CD4-positive, CD25-positive, alpha-beta regulatory T cell (primary cell): ENCODE measurements around the gene CREB5. TPM values are rescaled to one million over a fixed set of nuclear protein-coding genes. Genes with fewer than 3 reads are reported as not detected.

Experiments used
- ATAC-seq, 2 donors: fragments of 150-1000 bp; cut with Tn5 transposase; one replicate each; pipeline ENCODE4 v1.10.0; 2021; ENCODE audit warnings: low read depth in 2 of 2, moderate number of reproducible peaks in 2 of 2, moderate library complexity in 1 of 2
- DNase-seq, 3 donors: peaks; one replicate each; pipeline versions ENCODE4 v3.0.0 to v3.0.0-alpha.2; 2012 to 2022; ENCODE audit warnings: mixed read lengths in 1 of 3
- H3K27ac ChIP-seq: one replicate; pipeline ENCODE4 v1.7.0; 2013; ENCODE audit warnings: mild to moderate bottlenecking, low read length; ENCODE audit not compliant: insufficient read depth, poor library complexity, severe bottlenecking
- H3K27me3 ChIP-seq: one replicate; pipeline ENCODE4 v1.7.0; 2013; ENCODE audit warnings: low read length; ENCODE audit not compliant: control insufficient read depth, insufficient read depth
- H3K36me3 ChIP-seq: one replicate; pipeline ENCODE4 v1.7.0; 2013; ENCODE audit warnings: mild to moderate bottlenecking, low read length, moderate library complexity; ENCODE audit not compliant: control insufficient read depth, insufficient read depth
- H3K4me1 ChIP-seq: 2 replicates; pipeline ENCODE4 v1.7.0; 2013; ENCODE audit warnings: mild to moderate bottlenecking, low read length; ENCODE audit not compliant: insufficient read depth, control insufficient read depth, poor library complexity, severe bottlenecking
- H3K4me3 ChIP-seq: one replicate; pipeline ENCODE4 v1.7.0; 2013; ENCODE audit warnings: low read depth, mild to moderate bottlenecking, low read length, moderate library complexity
- H3K9me3 ChIP-seq, 2 experiments: 1 replicate in 1 of 2; 2 replicates in 1 of 2; pipeline ENCODE4 v1.7.0; 2013; ENCODE audit warnings: low read length in 2 of 2, mild to moderate bottlenecking in 1 of 2, moderate library complexity in 1 of 2; ENCODE audit not compliant: control insufficient read depth in 2 of 2
- H3K27ac Mint-ChIP-seq, 3 donors: one replicate each; pipeline ENCODE4 v1.8.0; 2020 to 2022; ENCODE audit warnings: mild to moderate bottlenecking in 3 of 3, mixed read lengths in 3 of 3, moderate library complexity in 2 of 3
- H3K27me3 Mint-ChIP-seq: one replicate; pipeline ENCODE4 v1.8.0; 2022; ENCODE audit warnings: mild to moderate bottlenecking, mixed read lengths
- H3K36me3 Mint-ChIP-seq: one replicate; pipeline ENCODE4 v1.8.0; 2020; ENCODE audit warnings: mixed read lengths
- H3K4me1 Mint-ChIP-seq, 4 donors: one replicate each; pipeline ENCODE4 v1.8.0; 2020 to 2022; ENCODE audit warnings: mixed read lengths in 4 of 4, mild to moderate bottlenecking in 1 of 4
- H3K4me3 Mint-ChIP-seq, 4 donors: one replicate each; pipeline ENCODE4 v1.8.0; 2020 to 2022; ENCODE audit warnings: mild to moderate bottlenecking in 4 of 4, mixed read lengths in 4 of 4, moderate library complexity in 3 of 4
- H3K9me3 Mint-ChIP-seq, 7 donors: one replicate each; pipeline ENCODE4 v1.8.0; 2020 to 2022; ENCODE audit warnings: mixed read lengths in 7 of 7, mild to moderate bottlenecking in 3 of 7, moderate library complexity in 2 of 7
- polyA plus RNA-seq, 4 donors: library from polyadenylated mRNA; unstranded; fragments of 300-500 nt; fragmentation: Illumina TruSeq; gene quantifications; one replicate each; pipeline ENCODE4 v1.2.3, GENCODE V29; 2021
- total RNA-seq: library from RNA; stranded (reverse); gene quantifications from one replicate; pipeline ENCODE4 v1.2.3, GENCODE V29; 2022

CREB5 gene
- total and polyA plus RNA-seq, 5 donors from 2014 or later = 1.3 TPM; not detected in 4

DNA sequence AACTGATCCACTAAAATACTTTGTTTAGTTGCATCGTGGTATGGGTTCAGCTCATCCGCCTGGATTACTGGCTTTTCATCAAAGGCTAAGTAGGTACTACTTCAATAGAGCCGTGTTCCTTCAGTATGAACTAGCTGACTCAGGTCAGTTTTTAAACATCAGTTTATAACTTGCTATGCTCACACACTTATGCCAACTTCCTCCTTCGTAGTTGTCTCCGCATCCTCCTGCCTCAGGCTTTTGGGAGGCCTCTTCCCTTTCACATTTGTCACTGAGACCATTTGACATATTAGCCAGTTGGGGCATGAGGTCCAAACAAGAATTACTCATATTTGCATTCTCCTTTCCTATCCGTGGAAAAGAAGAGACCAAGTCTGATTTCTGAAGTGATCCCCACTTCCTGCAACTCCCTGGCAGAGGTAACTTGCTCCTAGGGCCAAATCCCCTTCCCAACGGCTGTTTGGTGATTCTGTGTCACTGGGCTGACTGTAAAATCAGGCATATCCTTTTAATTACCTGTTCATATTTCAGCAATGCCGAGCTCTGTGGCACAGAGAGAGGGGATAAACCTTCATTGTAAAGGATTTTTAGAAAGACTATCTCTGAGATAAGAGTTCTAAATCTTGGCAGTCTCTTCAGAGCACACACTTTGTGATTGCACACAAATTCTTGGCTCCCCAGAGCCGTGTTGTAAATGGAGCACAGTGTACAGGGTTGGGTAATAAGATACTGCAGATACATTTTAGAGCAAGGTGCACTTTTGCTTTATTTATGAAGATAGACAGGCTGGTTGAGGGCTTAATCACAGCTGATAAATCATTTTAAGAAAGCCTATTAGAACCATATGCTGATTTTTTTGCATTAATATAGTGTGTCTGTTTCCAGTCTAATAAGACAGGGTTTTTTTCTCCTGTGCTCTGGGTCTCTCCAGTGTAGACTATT lies 108.0 kb downstream of the CREB5 start:
- Histone ChIP-seq H3K4me1 (no peaks in the 10 kb centered on the region), H3K27ac (no peak overlapping the region), H3K36me3 (no peaks in the 10 kb centered on the region), H3K27me3 (no peaks in the 10 kb centered on the region), H3K9me3 (no peaks in the 10 kb centered on the region), H3K4me3 (no peak overlapping the region)
- H3K27me3 Mint-ChIP-seq = peaks cover 13% of the 10 kb centered on the region
- no peaks in the 10 kb centered on the region for H3K9me3 Mint-ChIP-seq
- peaks cover 0 to 2% (median 0%) of the 10 kb centered on the region in 4 donors for H3K4me1 Mint-ChIP-seq
- H3K4me3 Mint-ChIP-seq = no peak overlapping the region
- H3K36me3 Mint-ChIP-seq = no peaks in the 10 kb centered on the region
- no peak for ATAC-seq
- H3K27ac Mint-ChIP-seq = no peak overlapping the region
- DNase-seq = no peak

DNA sequence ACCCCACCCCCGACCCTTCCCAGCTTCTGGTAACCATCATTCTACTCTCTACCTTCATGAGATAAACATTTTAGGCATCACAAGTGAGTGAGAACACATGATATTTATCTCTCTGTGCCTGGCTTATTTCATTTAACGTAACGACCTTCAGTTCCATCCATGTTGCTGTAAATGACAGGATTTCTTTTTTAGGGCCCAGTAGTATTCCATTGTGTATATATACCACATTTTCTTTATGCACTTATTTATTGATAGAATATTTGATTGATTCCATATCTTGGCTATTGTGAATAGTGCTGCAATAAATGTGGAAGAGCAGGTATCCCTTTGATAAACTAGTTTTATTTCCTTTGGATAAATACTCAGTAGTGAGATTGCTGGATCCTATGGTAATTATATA lies 112.7 kb downstream of the CREB5 start:
- no peaks in the 10 kb centered on the region for H3K27me3 ChIP-seq
- Mint-ChIP-seq H3K27ac (no peak overlapping the region), H3K4me1 (peaks cover 0 to 2% (median 0%) of the 10 kb centered on the region in 4 donors), H3K9me3 (no peaks in the 10 kb centered on the region), H3K36me3 (no peaks in the 10 kb centered on the region), H3K4me3 (no peak overlapping the region), H3K27me3 (peaks cover 10% of the 10 kb centered on the region)
- no peaks in the 10 kb centered on the region for H3K36me3 ChIP-seq
- ATAC-seq (no peak), DNase-seq (no peak)
- H3K9me3 ChIP-seq = no peaks in the 10 kb centered on the region
- H3K4me1 ChIP-seq = no peaks in the 10 kb centered on the region
- no peak overlapping the region for H3K27ac ChIP-seq
- no peak overlapping the region for H3K4me3 ChIP-seq

DNA sequence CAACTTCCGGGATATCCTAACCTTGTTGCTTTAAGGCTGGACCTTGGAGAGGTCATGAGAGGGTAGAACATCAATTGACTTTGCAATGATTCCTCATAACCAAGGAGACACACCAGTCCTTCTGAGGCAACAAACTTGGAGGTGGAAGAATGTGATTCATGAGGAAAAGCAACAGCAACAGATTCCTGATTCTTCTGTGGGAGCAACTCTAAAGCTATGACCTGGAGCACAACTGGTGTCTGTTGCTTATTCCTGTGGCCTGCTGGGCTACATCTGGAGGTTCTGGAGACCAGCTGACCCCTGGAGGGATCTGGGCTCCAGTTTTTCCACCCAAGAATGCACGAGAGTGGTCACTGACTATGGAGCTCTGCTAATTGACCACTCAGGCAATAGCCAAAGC lies 116.6 kb downstream of the CREB5 start:
- H3K4me1 ChIP-seq = no peaks in the 10 kb centered on the region
- H3K4me3 ChIP-seq = no peak overlapping the region
- Mint-ChIP-seq H3K4me3 (no peak overlapping the region), H3K36me3 (no peaks in the 10 kb centered on the region), H3K4me1 (no peaks in the 10 kb centered on the region), H3K27ac (no peak overlapping the region), H3K27me3 (peaks cover 4% of the 10 kb centered on the region), H3K9me3 (peaks cover 0 to 2% (median 0%) of the 10 kb centered on the region in 7 donors)
- ATAC-seq (no peak), DNase-seq (no peak)
- H3K36me3 ChIP-seq = no peaks in the 10 kb centered on the region
- H3K27me3 ChIP-seq = no peaks in the 10 kb centered on the region
- H3K9me3 ChIP-seq = no peaks in the 10 kb centered on the region
- H3K27ac ChIP-seq = no peak overlapping the region

DNA sequence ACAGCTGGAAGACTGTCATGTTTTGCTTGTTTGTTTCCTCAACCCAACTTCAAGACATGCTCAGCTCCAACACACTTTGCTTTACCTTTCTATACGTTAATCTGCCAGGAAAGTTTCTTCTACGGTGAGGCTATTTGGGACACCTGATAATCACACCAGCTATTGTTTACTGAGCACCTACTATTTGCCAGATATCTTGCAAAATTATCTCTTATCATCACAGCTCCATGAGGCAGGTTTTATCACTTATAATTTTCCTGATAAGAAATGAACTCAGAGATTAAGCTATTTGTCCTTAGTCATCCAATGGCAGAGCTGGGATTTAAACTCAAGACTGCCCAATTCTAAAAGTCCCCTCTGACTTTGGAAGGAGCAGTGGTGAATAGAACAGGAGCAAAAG lies 117.4 kb downstream of the CREB5 start:
- Mint-ChIP-seq H3K27me3 (peaks cover 4% of the 10 kb centered on the region), H3K4me3 (no peak overlapping the region), H3K4me1 (no peaks in the 10 kb centered on the region), H3K27ac (no peak overlapping the region), H3K9me3 (peaks cover 0 to 2% (median 0%) of the 10 kb centered on the region in 7 donors), H3K36me3 (no peaks in the 10 kb centered on the region)
- no peaks in the 10 kb centered on the region for H3K36me3 ChIP-seq
- no peaks in the 10 kb centered on the region for H3K4me1 ChIP-seq
- no peak overlapping the region for H3K4me3 ChIP-seq
- DNase-seq (no peak), ATAC-seq (no peak)
- no peak overlapping the region for H3K27ac ChIP-seq
- H3K27me3 ChIP-seq = no peaks in the 10 kb centered on the region
- H3K9me3 ChIP-seq = no peaks in the 10 kb centered on the region

DNA sequence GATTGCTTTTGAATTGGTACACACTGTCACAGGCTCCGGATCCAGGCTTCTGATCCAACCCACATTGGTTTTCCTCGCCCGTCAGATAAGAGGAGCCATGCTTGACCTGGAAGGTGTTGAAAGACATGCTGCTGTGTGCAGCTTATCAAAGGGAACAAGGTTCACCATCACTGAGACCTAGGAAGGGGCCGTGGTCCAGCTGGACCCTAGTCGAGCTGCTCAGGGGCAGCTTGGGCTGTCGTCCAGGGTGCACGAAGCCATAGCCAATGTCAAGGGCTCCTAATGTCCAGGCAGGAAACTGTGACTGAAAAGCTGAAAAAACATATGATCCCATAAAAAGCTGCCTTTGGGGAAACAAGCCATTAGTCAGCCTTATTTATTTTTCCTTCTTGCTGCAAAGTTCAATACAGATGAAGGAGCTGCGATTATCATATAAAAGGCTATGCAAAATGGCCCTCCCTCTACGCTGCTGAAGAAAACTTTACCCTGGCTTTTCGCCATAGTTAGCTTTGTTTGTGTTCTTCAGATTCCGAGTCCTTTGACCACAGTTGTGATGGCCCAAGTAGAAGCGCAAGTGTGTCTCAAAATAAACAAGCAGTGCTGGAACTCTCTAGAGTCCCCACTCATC lies 118.0 kb downstream of the CREB5 start:
- no peaks in the 10 kb centered on the region for H3K9me3 ChIP-seq
- H3K27ac ChIP-seq = no peak overlapping the region
- ATAC-seq (no peak), DNase-seq (no peak)
- no peaks in the 10 kb centered on the region for H3K4me1 ChIP-seq
- Mint-ChIP-seq H3K27ac (no peak overlapping the region), H3K9me3 (peaks cover 0 to 2% (median 0%) of the 10 kb centered on the region in 7 donors), H3K4me3 (no peak overlapping the region), H3K36me3 (no peaks in the 10 kb centered on the region), H3K4me1 (no peaks in the 10 kb centered on the region), H3K27me3 (peaks cover 4% of the 10 kb centered on the region)
- no peaks in the 10 kb centered on the region for H3K36me3 ChIP-seq
- no peak overlapping the region for H3K4me3 ChIP-seq
- no peaks in the 10 kb centered on the region for H3K27me3 ChIP-seq

DNA sequence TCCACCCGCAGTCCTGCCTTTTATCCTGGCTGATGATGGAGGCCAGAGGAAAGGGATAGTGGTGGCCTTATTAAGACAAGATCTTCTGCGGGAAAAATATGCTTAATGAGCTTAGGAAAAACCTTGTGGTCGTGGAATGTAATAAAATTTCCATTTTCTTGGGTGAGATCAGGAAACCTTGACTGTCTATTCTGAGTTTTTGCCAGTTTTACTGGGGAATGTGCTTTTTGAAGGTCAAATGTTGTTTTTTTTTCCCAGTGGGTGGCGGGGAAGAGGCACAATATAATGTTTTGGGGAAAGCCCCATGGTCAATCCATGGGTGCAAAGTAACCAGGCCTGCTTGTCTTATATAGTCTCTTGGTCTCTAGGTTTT lies 118.5 kb downstream of the CREB5 start:
- Histone ChIP-seq H3K36me3 (no peaks in the 10 kb centered on the region), H3K4me1 (no peaks in the 10 kb centered on the region), H3K4me3 (no peak overlapping the region), H3K9me3 (no peaks in the 10 kb centered on the region), H3K27ac (no peak overlapping the region), H3K27me3 (no peaks in the 10 kb centered on the region)
- Mint-ChIP-seq H3K27me3 (peaks cover 4% of the 10 kb centered on the region), H3K4me1 (no peaks in the 10 kb centered on the region), H3K9me3 (peaks cover 0 to 2% (median 0%) of the 10 kb centered on the region in 7 donors), H3K4me3 (no peak overlapping the region), H3K36me3 (no peaks in the 10 kb centered on the region), H3K27ac (no peak overlapping the region)
- no peak for DNase-seq
- ATAC-seq = no peak

DNA sequence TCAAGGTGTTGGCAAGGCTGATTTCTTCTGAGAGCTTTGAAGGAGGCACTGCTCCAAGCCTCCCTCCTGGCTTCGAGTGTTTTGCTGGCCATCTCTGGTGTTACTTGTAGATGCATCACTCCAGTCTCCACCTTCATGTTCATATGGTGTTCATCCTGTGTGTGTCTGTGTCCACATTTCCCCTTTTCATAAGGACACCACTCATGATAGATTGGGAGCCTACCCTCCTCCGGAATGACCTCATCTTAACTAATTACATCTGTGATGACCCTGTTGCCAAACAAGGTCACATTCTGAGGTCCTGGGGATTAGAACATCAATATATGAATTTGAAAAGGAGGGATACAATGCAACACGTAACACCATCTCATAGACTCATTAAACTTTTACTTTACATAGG lies 119.0 kb downstream of the CREB5 start:
- Mint-ChIP-seq H3K27me3 (peaks cover 4% of the 10 kb centered on the region), H3K27ac (no peak overlapping the region), H3K4me3 (no peak overlapping the region), H3K36me3 (no peaks in the 10 kb centered on the region), H3K9me3 (peaks cover 0 to 2% (median 0%) of the 10 kb centered on the region in 7 donors), H3K4me1 (no peaks in the 10 kb centered on the region)
- no peaks in the 10 kb centered on the region for H3K36me3 ChIP-seq
- no peaks in the 10 kb centered on the region for H3K9me3 ChIP-seq
- H3K27me3 ChIP-seq = no peaks in the 10 kb centered on the region
- H3K27ac ChIP-seq = no peak overlapping the region
- H3K4me1 ChIP-seq = no peaks in the 10 kb centered on the region
- ATAC-seq (no peak), DNase-seq (no peak)
- no peak overlapping the region for H3K4me3 ChIP-seq
